Measurements from ENCODE around the gene DISP1. TPM values are rescaled to one million over a fixed set of nuclear protein-coding genes. Genes with fewer than 3 reads are reported as not detected.

DISP1 gene
- total RNA-seq, 1 experiment from 2014 or later, result 1.4 TPM

DNA sequence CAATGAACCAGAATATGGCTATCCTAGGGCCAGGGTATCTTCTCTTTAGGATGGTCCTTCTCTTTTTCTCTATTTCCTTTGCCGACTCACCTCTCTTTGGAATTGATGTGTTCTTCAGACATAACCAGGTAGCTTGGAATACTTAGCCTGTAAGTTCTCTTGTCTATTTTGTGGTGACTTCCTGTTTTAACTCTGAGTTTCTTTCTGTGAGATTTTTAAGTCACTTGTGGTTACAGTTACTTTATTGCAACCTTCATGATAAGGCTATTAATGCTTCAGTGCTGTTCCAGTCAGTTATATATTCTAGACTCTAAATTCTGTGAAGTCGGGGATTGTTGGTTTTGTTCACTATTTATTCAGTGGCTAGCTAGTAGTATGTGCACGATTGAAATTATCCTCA is 46.2 kb downstream of the DISP1 start:
- Histone ChIP-seq H3K27me3 (replicated peaks; ENCODE audit: insufficient read depth, low read depth, low read length, poor library complexity) (no peaks in the 10 kb centered on the region), H3K4me1 (ENCODE audit: insufficient read depth, low read length, poor library complexity, severe bottlenecking) (no peaks in the 10 kb centered on the region), H3K36me3 (ENCODE audit: insufficient read depth, low read length, poor library complexity, severe bottlenecking) (no peaks in the 10 kb centered on the region), H3K4me3 (ENCODE audit: low read depth, low read length, poor library complexity, severe bottlenecking) (no peak overlapping the region), H3K27ac (ENCODE audit: low read depth, low read length, poor library complexity, severe bottlenecking) (no peak overlapping the region), H3K9me3 (ENCODE audit: low read depth, low read length, poor library complexity, severe bottlenecking) (peaks cover 5% of the 10 kb centered on the region)
- no TSS peak for BruUV-seq (replicated peaks)
- TF ChIP-seq EZH2 (IDR thresholded peaks at IDR 0.05; ENCODE audit: borderline replicate concordance, low read depth, low read length, poor library complexity, severe bottlenecking), result no peak
- no peak for TF ChIP-seq CTCF (conservative IDR thresholded peaks at IDR 0.05; ENCODE audit: low read depth, low read length)
- ChIA-PET CTCF (no interaction called here), POLR2A (ENCODE audit: low non-redundant PET) (no interaction called here)
- no peak for DNase-seq (ENCODE audit: low spot score)
- intact Hi-C loops (cut with micrococcal nuclease; ENCODE audit: unreplicated experiment), result no loop called here

Other genes starting within 250 kb of the DISP1 start
- gene TAF1A, start 225.1 kb upstream of the DISP1 start, total RNA-seq (2021), result 19.3 TPM in 2 replicates
- 56.3 and 62.4 TPM in 2 replicates for gene MIA3, start 196.9 kb upstream of the DISP1 start, total RNA-seq (2021)
- gene AIDA, start 102.5 kb upstream of the DISP1 start, total RNA-seq (2021), result 74.1 and 80.0 TPM in 2 replicates
- gene BROX, start 102.5 kb upstream of the DISP1 start, total RNA-seq (2021), result 36.2 and 36.6 TPM in 2 replicates
- gene FAM177B, start 77.8 kb upstream of the DISP1 start, total RNA-seq (2021), result not detected in 2 replicates

Measured in A673 (cell line).